Ovary (tissue), 9 donors: ENCODE measurements around the gene RSPH6A. TPM values are rescaled to one million over a fixed set of nuclear protein-coding genes. Genes with fewer than 3 reads are reported as not detected.

Source experiments
- DNase-seq, 5 donors: peaks; one replicate each; pipeline ENCODE4 v3.0.0-alpha.2; 2019 to 2020
- H3K27ac ChIP-seq, 2 donors: fragments of 200-600 bp; one replicate each; pipeline versions ENCODE4 v1.5.1 to v1.8.0; 2019 to 2022
- H3K27me3 ChIP-seq: fragments of 200-600 bp; one replicate; pipeline ENCODE4 v1.8.0; 2022
- H3K36me3 ChIP-seq: fragments of 200-600 bp; sonication (generic); one replicate; pipeline ENCODE4 v1.5.1; 2019
- H3K4me1 ChIP-seq: one replicate; pipeline ENCODE4 v1.8.1; 2013; ENCODE audit warnings: mild to moderate bottlenecking, moderate library complexity; ENCODE audit not compliant: insufficient read depth
- H3K4me3 ChIP-seq: fragments of 200-600 bp; sonication (generic); one replicate; pipeline ENCODE4 v1.5.1; 2017
- H3K9me3 ChIP-seq, 2 donors: fragments of 200-600 bp in 1 of 2; sonication (generic) in 1 of 2; one replicate each; pipeline versions ENCODE4 v1.5.1 to v1.8.1; 2013 to 2019; ENCODE audit warnings: mild to moderate bottlenecking in 1 of 2, moderate library complexity in 1 of 2
- CTCF ChIP-seq, 3 donors: fragments of 450-650 bp in 2 of 3; fragments of 200-600 bp in 1 of 3; IDR thresholded peaks; one replicate each; pipeline versions ENCODE4 v1.5.1 to v1.8.0; 2016 to 2022; ENCODE audit warnings: antibody characterized with exemption in 3 of 3, mild to moderate bottlenecking in 1 of 3
- EP300 ChIP-seq: sonication (generic); formaldehyde crosslinking; IDR thresholded peaks from one replicate; pipeline ENCODE4 v1.6.1; 2017; ENCODE audit warnings: antibody characterized with exemption
- POLR2A ChIP-seq: fragments of 450-650 bp; IDR thresholded peaks from one replicate; pipeline ENCODE4 v1.6.1; 2017; ENCODE audit warnings: antibody characterized with exemption, mild to moderate bottlenecking, moderate library complexity
- WGBS, 3 donors: extraction: QIAGEN DNeasy Blood & Tissue Kit in 1 of 3; methylation state at CpG; one replicate each; pipeline versions ENCODE4 v1.1.5 to v1.1.7; 2013 to 2017; 5-methylcytosine and 5-hydroxymethylcytosine counted together
- intact Hi-C, 4 donors: fragments of 100-400 bp; cut with DNase I; formaldehyde crosslinking; loops; one replicate each; pipeline versions ENCODE4 v1.11.0 to v1.15.1; 2022 to 2023
- polyA plus RNA-seq, 2 donors: library from polyadenylated mRNA; stranded (reverse); fragments of 200-250 nt in 1 of 2; fragments of 350-450 nt in 1 of 2; fragmentation: Illumina TruSeq in 1 of 2; extraction: RNeasy Lipid Tissue Mini Kit (QIAGEN cat#74804) in 1 of 2; gene quantifications; one replicate each; pipeline ENCODE4 v1.2.3, GENCODE V29; 2013 to 2014
- total RNA-seq, 7 donors: library from RNA; depleted of rRNA in 2 of 7; stranded (reverse); fragments of >200 nt in 2 of 7; fragmentation: NEBNext Ultra II Directional in 3 of 7; extraction: Animal tissue kit (Norgen Biotek cat#: 25700) in 3 of 7; gene quantifications; one replicate each; pipeline versions ENCODE4 v1.1.0 to v1.2.4, GENCODE V29; 2016 to 2023
- donor health status: DM: no; HTN: no; CAD: no; lungs with moderate emphysema.
- donor health status: DM: no; HTN: no; CAD: no.
- donor health status: Bipolar disorder and iron deficiency.
- donor health status: DM: yes; HTN: yes; CAD: no.
- donor health status: DM: no; HTN: no; CAD: no.
- donor health status: DM: yes; HTN: yes; CAD: no.

Gene RSPH6A
- total and polyA plus RNA-seq, 9 donors = 0.13 to 0.15 TPM; not detected in 7

- Histone ChIP-seq H3K27ac (peak overlapping the region; percentile 71 to 78), H3K27me3 (no peaks in the 10 kb centered on the region), H3K9me3 (no peaks in the 10 kb centered on the region), H3K4me3 (peak overlapping the region; percentile 50), H3K4me1 (peaks cover 17% of the 10 kb centered on the region), H3K36me3 (no peaks in the 10 kb centered on the region)
- DNase-seq = peak; percentile 72 to 82 (median 76)
- TF ChIP-seq POLR2A = no peak
- TF ChIP-seq EP300 = peak; percentile 26
- TF ChIP-seq CTCF (IDR thresholded peaks at IDR 0.05) = no peak
- intact Hi-C loops = loop anchor here in 1 of 4 donors (5.0 kb wide), 1 partner anchor 276 kb away; the partner anchor contains the start of gene VASP
- WGBS, 3 donors = 13 to 28% (median 15%) methylated on average over 26 of the region's 26 CpGs
Measured at GRCh38 chr19:45782820-45783785, 32.0 kb downstream of the RSPH6A start.

- Histone ChIP-seq H3K4me1 (peaks cover 17% of the 10 kb centered on the region), H3K27ac (peak within 1 kb of the TSS; percentile 71 to 78), H3K27me3 (no peaks in the 10 kb centered on the region), H3K9me3 (no peaks in the 10 kb centered on the region), H3K36me3 (no peaks in the 10 kb centered on the region), H3K4me3 (peak within 1 kb of the TSS; percentile 50)
- TF ChIP-seq POLR2A (no peak), EP300 (no peak), CTCF (IDR thresholded peaks at IDR 0.05) (no peak)
- intact Hi-C loops = loop anchor here in 1 of 4 donors (5.0 kb wide), 1 partner anchor 275 kb away; the partner anchor contains the start of gene VASP
- 4 to 14% (median 4%) methylated on average over 16 to 18 of the region's 18 CpGs for WGBS, 3 donors
- DNase-seq = peak; percentile 48 to 64 (median 59)
Measured at GRCh38 chr19:45782162-45782691, 32.9 kb downstream of the RSPH6A start, which contains the start of gene DMPK. Gene DMPK, minus strand, starts transcription at chr19:45782490. Its CDS starts 138 bp downstream, at chr19:45782352.

- Histone ChIP-seq H3K36me3 (no peaks in the 10 kb centered on the region), H3K27ac (peak overlapping the region; percentile 35 to 78), H3K4me1 (peaks cover 17% of the 10 kb centered on the region), H3K9me3 (no peaks in the 10 kb centered on the region), H3K27me3 (no peaks in the 10 kb centered on the region), H3K4me3 (peak overlapping the region; percentile 50)
- peak in 4 of 5 donors; percentile 41 to 57 (median 52) for DNase-seq
- TF ChIP-seq CTCF (IDR thresholded peaks at IDR 0.05) (no peak), EP300 (no peak), POLR2A (no peak)
- 31 to 47% (median 35%) methylated on average over 17 of the region's 17 CpGs for WGBS, 3 donors
- intact Hi-C loops = loop anchor here in 1 of 4 donors (5.0 kb wide), 1 partner anchor 274 kb away; the partner anchor contains the start of gene VASP
Measured at GRCh38 chr19:45781214-45782161, 33.6 kb downstream of the RSPH6A start.
